Astrocyte (in vitro differentiated cells and primary cell): ENCODE data around the gene DNAH17. TPM values are rescaled to one million over a fixed set of nuclear protein-coding genes. Genes with fewer than 3 reads are reported as not detected.

ENCODE experiments used
- DNase-seq: peaks from one replicate; pipeline ENCODE4 v3.0.0-alpha.2; 2010; ENCODE audit warnings: low read depth
- FAIRE-seq: peaks from 2 replicates; lab custom pipeline; 2011; peaks lifted over from hg19 to GRCh38; lab: Jason Lieb, UNC
- H2AFZ ChIP-seq: 2 replicates; pipeline ENCODE4 v1.6.0; 2012; ENCODE audit warnings: low read depth, low read length, inconsistent platforms
- H3K27ac ChIP-seq: 2 replicates; pipeline ENCODE4 v1.5.1; 2011; ENCODE audit warnings: low read depth, low read length, inconsistent platforms
- H3K27me3 ChIP-seq: 2 replicates; pipeline ENCODE4 v1.6.0; 2011; ENCODE audit warnings: low read length, inconsistent platforms; ENCODE audit not compliant: insufficient read depth
- H3K36me3 ChIP-seq: 2 replicates; pipeline ENCODE4 v1.5.1; 2011; ENCODE audit warnings: low read length, inconsistent platforms; ENCODE audit not compliant: insufficient read depth
- H3K4me1 ChIP-seq: 2 replicates; pipeline ENCODE4 v1.5.1; 2011; ENCODE audit warnings: low read length, inconsistent platforms; ENCODE audit not compliant: insufficient read depth
- H3K4me2 ChIP-seq: 2 replicates; pipeline ENCODE4 v1.6.0; 2012; ENCODE audit warnings: low read length, inconsistent platforms
- H3K4me3 ChIP-seq: 2 replicates; pipeline ENCODE4 v1.5.1; 2011; ENCODE audit warnings: low read depth, mild to moderate bottlenecking, low read length, inconsistent platforms; ENCODE audit not compliant: insufficient read depth
- H3K79me2 ChIP-seq: 2 replicates; pipeline ENCODE4 v1.6.0; 2012; ENCODE audit warnings: mild to moderate bottlenecking, low read length, inconsistent platforms; ENCODE audit not compliant: insufficient read depth
- H3K9ac ChIP-seq: 2 replicates; pipeline ENCODE4 v1.6.0; 2012; ENCODE audit warnings: mild to moderate bottlenecking, low read length, inconsistent platforms
- H3K9me3 ChIP-seq: 2 replicates; pipeline ENCODE4 v1.5.1; 2012; ENCODE audit warnings: low read depth, mild to moderate bottlenecking, low read length, inconsistent platforms; ENCODE audit not compliant: insufficient read depth
- H4K20me1 ChIP-seq: 2 replicates; pipeline ENCODE4 v1.6.0; 2012; ENCODE audit warnings: low read length, inconsistent platforms; ENCODE audit not compliant: insufficient read depth
- H3K27ac Mint-ChIP-seq: one replicate; pipeline ENCODE4 v1.8.0; 2021; ENCODE audit warnings: mild to moderate bottlenecking, mixed read lengths; ENCODE audit not compliant: unreplicated experiment
- H3K27me3 Mint-ChIP-seq: one replicate; pipeline ENCODE4 v1.8.0; 2021; ENCODE audit warnings: low read depth, mixed read lengths; ENCODE audit not compliant: unreplicated experiment
- H3K36me3 Mint-ChIP-seq: one replicate; pipeline ENCODE4 v1.8.0; 2021; ENCODE audit warnings: low read depth, mixed read lengths; ENCODE audit not compliant: unreplicated experiment
- H3K4me1 Mint-ChIP-seq: one replicate; pipeline ENCODE4 v1.8.0; 2021; ENCODE audit warnings: low read depth, mixed read lengths; ENCODE audit not compliant: unreplicated experiment
- H3K4me3 Mint-ChIP-seq: one replicate; pipeline ENCODE4 v1.8.0; 2021; ENCODE audit warnings: mild to moderate bottlenecking, moderate library complexity, mixed read lengths; ENCODE audit not compliant: unreplicated experiment
- H3K9me3 Mint-ChIP-seq: one replicate; pipeline ENCODE4 v1.8.0; 2021; ENCODE audit warnings: mild to moderate bottlenecking, mixed read lengths; ENCODE audit not compliant: unreplicated experiment
- EZH2 ChIP-seq: IDR thresholded peaks from 2 replicates; pipeline ENCODE4 v1.6.1; 2012; ENCODE audit warnings: mild to moderate bottlenecking, low read length, inconsistent platforms; ENCODE audit not compliant: insufficient read depth
- total RNA-seq: library from RNA; stranded (reverse); gene quantifications from 2 replicates; pipeline ENCODE4 v1.2.1, GENCODE V29; 2021
- TF ChIP-seq, protein P1 (sequence below): IDR thresholded peaks from 2 replicates; pipeline ENCODE4 v1.5.1; 2011; ENCODE audit warnings: low read depth, mild to moderate bottlenecking, inconsistent platforms, low read length, moderate library complexity; ENCODE audit not compliant: insufficient read depth

The DNAH17 gene
- total RNA-seq, 1 donor from 2014 or later, result 0.14 TPM

DNA sequence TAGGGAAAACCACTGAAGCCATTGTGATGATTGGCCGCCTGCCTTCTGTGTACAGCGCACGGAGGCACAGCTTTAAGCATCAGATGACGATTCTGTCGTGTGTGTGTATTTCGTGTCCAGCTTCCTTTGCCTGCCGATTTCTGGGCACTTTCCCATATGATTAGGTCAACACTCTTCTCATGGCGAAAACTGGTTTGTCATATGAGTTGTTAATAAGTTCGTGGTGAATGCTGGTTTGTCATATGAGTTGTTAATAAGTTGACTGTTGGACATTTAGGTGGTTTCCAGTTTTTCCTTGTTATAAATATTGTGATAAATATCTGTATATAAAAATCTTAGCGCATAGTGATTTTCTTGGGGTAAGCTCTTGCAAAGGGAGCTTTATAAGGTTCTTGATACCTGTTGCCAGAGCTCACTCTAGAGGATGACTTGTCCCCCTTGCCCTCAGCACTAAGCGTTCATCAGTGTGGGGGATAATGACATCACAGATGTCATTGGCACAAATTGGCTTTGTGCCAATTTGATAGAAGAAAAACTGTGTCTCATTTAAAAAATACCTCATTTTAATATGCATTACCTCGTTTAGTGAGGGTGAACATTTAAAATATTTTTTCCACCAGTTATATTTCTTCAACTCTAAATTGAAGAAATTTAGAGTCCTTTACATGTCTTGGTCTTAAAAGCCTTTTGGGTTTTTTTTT lies 158.7 kb downstream of the DNAH17 start:
- Histone ChIP-seq H3K4me1 (peaks cover 19% of the 10 kb centered on the region), H3K4me3 (no peak overlapping the region), H2AFZ (no peak overlapping the region), H4K20me1 (peaks cover 71% of the 10 kb centered on the region), H3K9ac (no peak overlapping the region), H3K79me2 (peaks cover 38% of the 10 kb centered on the region), H3K4me2 (no peak overlapping the region), H3K27me3 (no peaks in the 10 kb centered on the region), H3K9me3 (no peaks in the 10 kb centered on the region), H3K36me3 (no peaks in the 10 kb centered on the region), H3K27ac (no peak overlapping the region)
- Mint-ChIP-seq H3K9me3 (no peaks in the 10 kb centered on the region), H3K4me3 (peak overlapping the region; percentile 41), H3K27ac (no peak overlapping the region), H3K27me3 (no peaks in the 10 kb centered on the region), H3K4me1 (peaks cover 37% of the 10 kb centered on the region), H3K36me3 (peaks cover 15% of the 10 kb centered on the region)
- FAIRE-seq, result no peak
- TF ChIP-seq, protein P1, sequence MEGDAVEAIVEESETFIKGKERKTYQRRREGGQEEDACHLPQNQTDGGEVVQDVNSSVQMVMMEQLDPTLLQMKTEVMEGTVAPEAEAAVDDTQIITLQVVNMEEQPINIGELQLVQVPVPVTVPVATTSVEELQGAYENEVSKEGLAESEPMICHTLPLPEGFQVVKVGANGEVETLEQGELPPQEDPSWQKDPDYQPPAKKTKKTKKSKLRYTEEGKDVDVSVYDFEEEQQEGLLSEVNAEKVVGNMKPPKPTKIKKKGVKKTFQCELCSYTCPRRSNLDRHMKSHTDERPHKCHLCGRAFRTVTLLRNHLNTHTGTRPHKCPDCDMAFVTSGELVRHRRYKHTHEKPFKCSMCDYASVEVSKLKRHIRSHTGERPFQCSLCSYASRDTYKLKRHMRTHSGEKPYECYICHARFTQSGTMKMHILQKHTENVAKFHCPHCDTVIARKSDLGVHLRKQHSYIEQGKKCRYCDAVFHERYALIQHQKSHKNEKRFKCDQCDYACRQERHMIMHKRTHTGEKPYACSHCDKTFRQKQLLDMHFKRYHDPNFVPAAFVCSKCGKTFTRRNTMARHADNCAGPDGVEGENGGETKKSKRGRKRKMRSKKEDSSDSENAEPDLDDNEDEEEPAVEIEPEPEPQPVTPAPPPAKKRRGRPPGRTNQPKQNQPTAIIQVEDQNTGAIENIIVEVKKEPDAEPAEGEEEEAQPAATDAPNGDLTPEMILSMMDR, result no peak
- no peak for TF ChIP-seq EZH2
- no peak for DNase-seq

DNA sequence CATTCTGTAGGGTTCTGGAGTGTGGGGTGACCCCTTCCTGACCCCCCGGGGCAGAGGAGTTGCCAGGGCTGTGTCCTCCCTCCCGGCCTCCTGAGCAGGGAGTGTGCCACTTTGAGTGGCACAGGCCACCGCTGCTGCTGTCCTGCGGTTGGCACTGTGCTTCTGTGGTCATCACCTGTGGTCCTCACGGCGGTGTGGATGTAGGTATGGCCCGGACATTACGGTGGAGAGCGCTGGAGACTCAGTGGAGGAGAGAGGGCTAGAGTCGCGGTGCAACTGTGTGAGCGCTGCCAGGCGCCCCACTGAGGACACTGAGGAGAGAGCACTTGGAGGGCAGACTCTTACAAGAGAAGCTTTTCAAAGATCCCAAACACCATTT lies 159.7 kb downstream of the DNAH17 start:
- no peaks in the 10 kb centered on the region for H3K27me3 Mint-ChIP-seq
- no peaks in the 10 kb centered on the region for H3K27me3 ChIP-seq
- no peak overlapping the region for H3K9ac ChIP-seq
- peak overlapping the region; percentile 47 for H3K27ac Mint-ChIP-seq
- H3K27ac ChIP-seq, result no peak overlapping the region
- H3K4me1 ChIP-seq, result peaks cover 19% of the 10 kb centered on the region
- H3K4me1 Mint-ChIP-seq, result peaks cover 43% of the 10 kb centered on the region
- H2AFZ ChIP-seq, result no peak overlapping the region
- DNase-seq (no peak), FAIRE-seq (no peak)
- H3K4me3 Mint-ChIP-seq, result peak overlapping the region; percentile 40
- no peaks in the 10 kb centered on the region for H3K9me3 ChIP-seq
- no peaks in the 10 kb centered on the region for H3K9me3 Mint-ChIP-seq
- peaks cover 14% of the 10 kb centered on the region for H3K36me3 Mint-ChIP-seq
- no peak overlapping the region for H3K4me3 ChIP-seq
- no peak for TF ChIP-seq EZH2
- TF ChIP-seq, protein P1, result no peak
- no peak overlapping the region for H3K4me2 ChIP-seq
- peaks cover 3% of the 10 kb centered on the region for H3K36me3 ChIP-seq
- peaks cover 73% of the 10 kb centered on the region for H4K20me1 ChIP-seq
- H3K79me2 ChIP-seq, result peaks cover 44% of the 10 kb centered on the region
